ENCODE data around the gene PROCR. TPM values are rescaled to one million over a fixed set of nuclear protein-coding genes. Genes with fewer than 3 reads are reported as not detected.
"Not testable (repeated sequence)": the region's sequence is repeated elsewhere in the genome, so short reads cannot be mapped to it uniquely, and the experiment has no call there.

The PROCR gene
- total RNA-seq, 1 donor = 62.2 TPM

- H3K4me3 ChIP-seq (ENCODE audit: low read depth, low read length) = no peak overlapping the region
- DNase-seq (ENCODE audit: low read depth) = no peak
- no peak for TF ChIP-seq CTCF (IDR thresholded peaks at IDR 0.05; ENCODE audit: insufficient read depth, low read length)
Observed at GRCh38 chr20:35165221-35166185, 6.4 kb upstream of the PROCR start.

GRCh38 chr20:35166242-35166830 lies 5.5 kb upstream of the PROCR start:
- H3K4me3 ChIP-seq (ENCODE audit: low read depth, low read length) = no peak overlapping the region
- no peak for TF ChIP-seq CTCF (IDR thresholded peaks at IDR 0.05; ENCODE audit: insufficient read depth, low read length)

GRCh38 chr20:35167787-35168186 lies 4.1 kb upstream of the PROCR start:
- no peak overlapping the region for H3K4me3 ChIP-seq (ENCODE audit: low read depth, low read length)

More at GRCh38 chr20:35166242-35166830, 5.5 kb upstream of the PROCR start:
- no peak for DNase-seq (ENCODE audit: low read depth)

GRCh38 chr20:35168701-35169409 lies 3.0 kb upstream of the PROCR start:
- H3K4me3 ChIP-seq (ENCODE audit: low read depth, low read length); DNase-seq (ENCODE audit: low read depth): not testable (repeated sequence)

More at GRCh38 chr20:35167787-35168186, 4.1 kb upstream of the PROCR start:
- TF ChIP-seq CTCF (IDR thresholded peaks at IDR 0.05; ENCODE audit: insufficient read depth, low read length) = no peak
- DNase-seq (ENCODE audit: low read depth) = no peak

- peak overlapping the region; percentile 82 for H3K4me3 ChIP-seq (ENCODE audit: low read depth, low read length)
- no peak for DNase-seq (ENCODE audit: low read depth)
- TF ChIP-seq CTCF (IDR thresholded peaks at IDR 0.05; ENCODE audit: insufficient read depth, low read length) = no peak
Observed at GRCh38 chr20:35171438-35171752, 477 bp upstream of the PROCR start.

GRCh38 chr20:35172434-35172806 lies 548 bp downstream of the PROCR start:
- TF ChIP-seq CTCF (IDR thresholded peaks at IDR 0.05; ENCODE audit: insufficient read depth, low read length) = no peak
- DNase-seq (ENCODE audit: low read depth) = no peak
- peak overlapping the region; percentile 82 for H3K4me3 ChIP-seq (ENCODE audit: low read depth, low read length)
